ELR (cell line): Measurements from ENCODE around the gene PRSS23.
"Not testable (repeated sequence)": the region's sequence is repeated elsewhere in the genome, so short reads cannot be mapped to it uniquely, and the experiment has no call there.

Experiments used
- DNase-seq: peaks from one replicate; pipeline ENCODE4 v3.0.0-alpha.2; 2015; ENCODE audit warnings: low read depth

PRSS23 gene

DNA sequence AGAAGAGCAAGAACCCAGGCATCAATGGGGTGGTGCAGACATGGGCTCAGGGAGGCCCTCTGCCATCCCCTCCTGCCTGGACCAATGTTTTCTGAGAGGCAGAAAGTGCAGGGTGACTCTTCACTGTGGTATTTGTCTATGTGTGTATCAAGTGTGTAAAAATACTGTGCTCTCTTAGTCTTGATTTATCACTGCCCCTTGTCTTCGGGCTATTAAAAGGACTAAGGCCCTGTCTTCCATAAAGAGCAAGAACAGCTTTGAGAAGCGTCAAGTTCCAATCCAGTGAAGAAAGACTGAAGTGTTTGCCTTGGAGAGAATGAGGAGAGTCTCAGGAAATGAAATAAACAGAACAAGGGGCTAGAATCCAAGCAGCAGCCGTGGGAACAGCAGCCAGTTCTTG is 14.4 kb downstream of the PRSS23 start:
- peak; percentile 70 for DNase-seq

DNA sequence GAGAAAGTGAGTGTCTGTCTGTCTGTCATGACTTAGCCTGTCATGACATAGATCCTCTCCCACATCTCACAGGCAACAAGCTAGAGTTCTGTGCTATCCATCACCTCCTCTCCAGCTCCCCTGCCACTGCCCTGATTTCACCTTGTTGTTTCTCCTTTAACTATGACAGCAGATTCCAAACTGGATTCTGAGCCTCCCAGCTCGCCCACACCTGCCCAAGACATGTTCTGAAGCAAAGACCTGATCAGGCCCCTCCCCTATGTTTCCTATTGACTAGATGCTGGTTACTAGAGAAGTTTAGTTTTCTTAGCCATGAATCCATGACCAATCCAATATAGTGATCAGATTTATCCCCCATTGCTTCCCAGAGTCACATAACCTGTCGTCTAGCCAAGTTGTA is 15.4 kb downstream of the PRSS23 start:
- DNase-seq, result no peak

DNA sequence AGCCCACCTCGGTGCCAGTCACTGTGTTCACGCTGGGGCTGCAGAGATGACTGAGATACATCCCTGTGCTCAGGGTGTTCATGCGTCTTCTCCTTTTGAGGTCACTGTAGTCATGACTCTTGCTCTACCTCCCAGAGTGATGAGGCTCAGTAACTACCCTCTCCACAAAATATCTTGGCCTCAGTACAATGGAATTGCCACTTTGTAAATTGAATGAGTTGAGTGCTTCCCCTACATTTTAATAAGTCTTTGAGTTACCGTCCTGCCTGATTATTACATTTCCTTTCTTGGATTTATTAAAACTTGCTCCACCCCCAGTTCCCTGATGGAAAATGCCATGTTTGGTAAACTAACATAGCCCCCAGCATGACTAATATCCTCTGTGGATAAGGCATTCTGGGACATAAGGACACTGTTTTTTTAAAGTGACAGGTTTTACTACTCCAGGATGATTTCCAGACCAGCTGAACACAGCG is 15.9 kb downstream of the PRSS23 start:
- peak; percentile 66 for DNase-seq

DNA sequence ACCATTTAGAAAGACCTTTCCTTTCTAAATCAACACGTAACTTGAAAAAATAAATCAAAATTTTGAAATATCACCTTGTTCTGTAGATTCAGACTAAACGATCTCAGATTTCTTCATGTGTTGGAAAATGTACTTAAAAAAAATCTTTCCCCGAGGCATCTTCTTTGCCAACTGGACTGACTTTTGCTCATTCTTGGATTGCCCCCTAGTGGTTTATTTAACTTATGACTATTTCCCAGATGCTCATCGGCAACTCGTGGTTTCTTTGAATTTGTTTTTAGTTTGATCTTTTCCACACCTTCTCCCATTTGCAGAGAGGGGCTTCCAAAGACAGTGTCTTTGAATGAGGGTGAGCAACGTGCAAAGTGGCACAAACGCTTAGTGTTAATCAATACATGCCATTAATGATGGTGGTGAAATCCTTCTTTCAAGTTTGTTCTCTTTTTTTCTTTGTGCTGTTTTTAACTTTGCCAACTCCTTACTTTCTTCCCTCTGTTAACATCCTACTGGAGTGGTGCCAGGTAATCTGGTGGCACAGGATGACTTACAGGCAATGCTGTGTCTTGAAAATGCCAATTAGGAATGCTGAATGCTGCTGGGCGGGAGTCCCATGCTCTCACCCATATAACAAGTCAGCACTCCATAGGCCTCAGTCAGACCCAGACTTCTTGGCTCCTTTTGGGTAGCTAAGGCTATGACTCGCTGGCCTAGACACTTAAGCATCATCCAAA is 18.3 kb downstream of the PRSS23 start:
- DNase-seq, result peak; percentile 89

DNA sequence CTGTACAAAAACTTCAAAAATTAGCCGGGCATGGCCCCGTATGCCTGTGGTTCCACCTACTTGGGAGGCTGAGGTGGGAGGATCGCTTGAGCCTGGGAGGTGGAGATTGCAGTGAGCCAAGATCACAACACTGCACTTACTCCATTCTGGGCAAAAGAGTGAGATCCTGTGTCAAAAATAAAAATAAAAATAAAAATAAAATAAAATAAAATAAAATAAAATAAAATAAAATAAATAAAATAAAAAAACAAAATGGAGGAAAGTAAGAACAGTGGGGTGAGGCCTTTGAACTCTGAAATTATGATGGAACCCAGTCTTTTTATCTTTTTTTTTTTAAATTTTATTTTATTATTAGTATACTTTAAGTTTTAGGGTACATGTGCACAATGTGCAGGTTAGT is 23.8 kb downstream of the PRSS23 start:
- not testable (repeated sequence) for DNase-seq

DNA sequence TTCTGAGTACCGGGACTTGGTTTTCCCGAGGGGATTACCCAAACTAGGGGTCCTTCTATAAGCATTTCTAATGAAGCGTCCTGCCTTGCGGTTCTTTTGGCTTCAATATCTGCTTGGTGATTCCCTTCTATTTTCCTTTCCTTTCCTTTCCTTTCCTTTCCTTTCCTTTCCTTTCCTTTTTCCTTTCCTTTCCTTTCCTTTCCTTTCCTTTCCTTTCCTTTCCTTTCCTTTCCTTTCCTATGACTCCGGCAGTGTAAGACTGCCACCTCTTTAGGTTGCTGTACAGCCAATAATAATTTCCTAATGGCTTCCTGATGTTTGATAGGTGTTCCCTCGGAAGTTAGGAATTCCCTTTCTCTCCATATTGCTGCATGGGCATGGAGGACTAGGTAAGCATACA is 34.0 kb downstream of the PRSS23 start:
- DNase-seq, result not testable (repeated sequence)

DNA sequence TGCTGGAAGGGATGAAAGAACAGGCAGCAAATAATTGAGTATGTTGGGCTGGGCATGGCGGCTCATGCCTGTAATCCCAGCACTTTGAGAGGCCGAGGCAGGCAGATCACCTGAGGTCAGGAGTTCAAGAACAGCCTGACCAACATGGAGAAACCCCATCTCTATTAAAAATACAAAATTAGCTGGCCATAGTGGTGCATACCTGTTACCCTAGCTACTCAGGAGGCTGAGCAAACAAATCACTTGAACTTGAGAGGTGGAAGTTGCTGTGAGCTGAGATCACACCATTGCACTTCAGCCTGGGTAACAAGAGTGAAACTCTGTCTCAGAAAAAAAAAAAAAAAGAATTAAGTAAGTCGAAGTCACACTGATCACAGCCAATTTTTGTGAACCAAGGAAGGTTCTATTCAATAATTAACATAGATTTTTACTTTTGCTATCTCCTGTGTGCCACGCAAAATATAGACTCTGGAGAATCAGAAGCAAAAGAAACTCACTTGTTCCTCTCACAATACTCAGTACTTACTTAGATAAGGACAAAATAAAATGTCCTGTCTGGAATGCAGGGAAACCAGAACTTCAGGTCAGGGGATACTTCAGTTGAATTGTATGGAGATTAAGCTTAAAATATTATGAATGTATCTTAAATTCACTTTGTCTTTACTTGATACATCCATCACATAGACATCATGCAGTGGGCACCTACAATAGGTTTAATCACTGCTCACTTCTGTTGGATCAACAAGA is 44.6 kb downstream of the PRSS23 start:
- not testable (repeated sequence) for DNase-seq

DNA sequence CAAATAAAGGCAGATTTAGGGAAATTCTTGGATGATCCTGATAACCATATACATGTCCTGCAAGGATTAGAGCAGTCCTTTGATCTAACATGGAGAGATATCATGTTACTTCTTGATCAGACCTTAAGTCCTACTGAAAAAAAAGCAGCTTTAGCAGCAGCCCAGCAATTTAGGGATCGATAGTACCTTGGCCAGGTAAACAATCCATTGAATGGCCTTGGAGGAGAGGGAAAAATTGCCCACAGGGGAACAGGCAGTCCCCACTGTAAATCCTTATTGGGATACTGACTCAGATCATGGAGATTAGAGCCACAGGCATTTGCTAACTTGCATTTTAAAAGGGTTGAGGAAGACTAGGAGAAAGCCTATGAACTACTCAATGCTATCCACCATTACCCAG is 47.8 kb downstream of the PRSS23 start:
- no peak for DNase-seq

DNA sequence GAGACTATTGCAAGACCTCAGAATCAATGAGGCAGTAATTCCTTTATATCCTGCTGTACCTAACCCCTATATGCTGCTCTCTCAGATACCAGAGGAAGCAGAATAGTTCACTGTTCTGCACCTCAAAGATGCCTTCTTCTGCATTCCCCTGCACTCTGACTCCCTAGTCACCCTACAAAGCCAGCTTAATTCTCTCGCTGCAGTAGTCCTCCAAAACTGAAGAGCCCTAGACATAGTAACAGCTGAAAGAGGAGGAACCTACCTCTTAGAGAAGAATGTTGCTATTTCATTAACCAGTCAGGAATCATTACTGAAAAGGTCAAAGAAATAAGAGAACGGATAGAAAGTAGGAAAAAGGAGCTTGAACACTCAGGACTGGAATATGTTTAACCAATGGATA is 49.3 kb downstream of the PRSS23 start:
- DNase-seq, result no peak
